ENCODE results near the gene ZDHHC5.

ZDHHC5 gene

GRCh38 chr11:57645689-57646085, 22.2 kb upstream of the ZDHHC5 start:
- no peak for DNase-seq

GRCh38 chr11:57646194-57646798, 21.6 kb upstream of the ZDHHC5 start:
- no peak for DNase-seq

- no peak for DNase-seq
Observed at GRCh38 chr11:57646799-57647303, 21.1 kb upstream of the ZDHHC5 start.

- DNase-seq, result no peak
Observed at GRCh38 chr11:57647372-57647771, 20.5 kb upstream of the ZDHHC5 start.

DNA sequence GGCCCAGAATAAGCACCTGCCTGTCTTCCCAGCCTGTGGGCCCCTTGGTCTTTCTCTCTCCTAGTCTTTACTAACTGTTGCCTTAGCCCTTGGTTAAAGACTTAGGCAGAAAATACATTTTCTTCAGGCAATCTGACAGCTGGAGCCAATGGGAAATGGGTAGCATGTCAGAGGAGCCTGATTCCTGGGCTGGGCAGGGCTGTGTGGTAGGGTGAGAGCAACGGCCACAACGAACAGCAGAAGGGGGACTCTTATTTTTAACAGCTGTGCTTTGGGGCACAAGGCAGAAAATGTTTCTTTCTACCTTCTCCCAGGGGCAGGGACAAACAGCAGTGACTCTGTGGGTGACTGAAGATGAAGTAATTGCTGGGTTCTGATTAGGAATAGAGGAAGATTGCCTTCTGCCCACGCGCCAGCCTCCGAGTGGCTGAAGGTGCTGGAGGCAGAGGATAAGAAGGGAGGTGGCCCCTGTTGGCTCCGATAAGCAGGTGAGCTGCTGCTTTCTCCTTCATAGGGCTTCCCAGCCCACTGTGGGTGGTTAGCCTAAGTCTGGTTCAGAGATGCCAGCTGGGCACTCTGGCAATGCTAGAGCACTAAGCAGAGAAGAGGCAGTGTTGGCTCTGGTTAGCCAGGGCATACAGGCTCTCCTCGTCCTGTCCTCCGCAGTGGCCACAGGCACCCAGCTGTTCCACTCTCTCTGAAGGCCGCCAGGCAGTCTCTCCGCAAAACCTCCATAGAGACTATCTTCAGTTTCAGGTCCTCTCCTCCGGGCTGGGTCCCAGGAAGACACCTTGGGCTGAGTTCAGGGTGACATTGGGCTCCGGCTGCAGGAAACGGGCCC, 19.7 kb upstream of the ZDHHC5 start:
- DNase-seq, result no peak

- no peak for DNase-seq
Observed at GRCh38 chr11:57648801-57649735, 18.8 kb upstream of the ZDHHC5 start.

- DNase-seq, result peak; percentile 84
Observed at GRCh38 chr11:57649826-57650738, 17.8 kb upstream of the ZDHHC5 start, which contains the start of gene YPEL4. Gene YPEL4 (minus strand): TSS chr11:57649912. CDS start chr11:57647107, 2,805 bp downstream.

- DNase-seq, result no peak
Observed at GRCh38 chr11:57650739-57651090, 17.2 kb upstream of the ZDHHC5 start.

DNA sequence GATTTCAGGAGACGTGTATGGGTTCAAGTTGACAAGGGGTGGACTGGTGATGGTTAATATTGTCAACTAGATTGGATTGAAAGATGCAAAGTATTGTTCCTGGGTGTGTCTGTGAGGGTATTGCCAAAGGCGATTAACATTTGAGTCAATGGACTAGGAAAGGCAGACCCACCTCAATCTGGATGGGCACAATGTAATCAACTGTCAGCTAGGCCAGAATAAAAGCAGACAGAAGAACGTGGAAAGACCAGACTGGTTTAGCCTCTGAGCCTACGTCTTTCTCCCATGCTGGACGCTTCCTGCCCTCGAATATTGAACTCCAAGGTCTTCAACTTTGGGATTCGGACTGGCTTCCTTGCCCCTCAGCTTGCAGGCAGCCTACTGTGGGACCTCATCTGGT, 16.5 kb upstream of the ZDHHC5 start:
- no peak for DNase-seq

GRCh38 chr11:57652230-57652629, 15.7 kb upstream of the ZDHHC5 start:
- DNase-seq, result peak; percentile 46

DNA sequence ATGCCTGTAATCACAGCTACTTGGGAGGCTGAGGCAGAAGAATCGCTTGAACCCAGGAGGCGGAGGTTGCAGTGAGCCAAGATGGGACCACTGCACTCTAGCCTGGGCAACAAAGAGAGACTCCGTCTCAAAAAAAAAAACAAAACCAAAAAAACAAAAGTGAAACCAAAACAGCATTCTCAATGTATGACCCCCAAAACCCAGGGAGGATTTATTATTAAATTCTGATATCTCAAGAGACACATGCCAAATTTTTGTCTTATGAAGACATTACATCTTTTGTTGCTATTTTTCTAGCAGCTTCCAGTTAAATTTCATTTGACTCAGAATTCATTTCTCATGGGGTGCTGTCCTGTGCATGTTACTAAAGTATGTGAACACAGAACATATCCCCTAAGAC, 15.3 kb upstream of the ZDHHC5 start:
- DNase-seq, result no peak

DNA sequence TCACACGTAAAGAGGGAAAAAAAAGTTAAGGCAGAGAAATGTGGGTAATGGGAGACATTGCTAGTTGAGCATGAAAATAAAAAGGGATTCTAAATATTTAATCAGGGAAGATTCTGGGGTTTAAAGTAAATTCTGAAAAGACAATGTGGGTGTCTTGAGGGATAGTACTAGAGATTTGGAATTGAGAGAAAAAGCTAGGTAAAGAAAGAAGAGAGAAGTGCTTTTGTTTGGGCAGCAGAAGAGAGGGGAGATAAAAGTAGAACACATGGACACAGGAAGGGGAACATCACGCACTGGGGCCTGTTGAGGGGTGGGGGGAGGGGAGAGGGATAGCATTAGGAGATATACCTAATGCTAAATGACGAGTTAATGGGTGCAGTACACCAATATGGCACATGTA, 14.8 kb upstream of the ZDHHC5 start:
- no peak for DNase-seq

DNA sequence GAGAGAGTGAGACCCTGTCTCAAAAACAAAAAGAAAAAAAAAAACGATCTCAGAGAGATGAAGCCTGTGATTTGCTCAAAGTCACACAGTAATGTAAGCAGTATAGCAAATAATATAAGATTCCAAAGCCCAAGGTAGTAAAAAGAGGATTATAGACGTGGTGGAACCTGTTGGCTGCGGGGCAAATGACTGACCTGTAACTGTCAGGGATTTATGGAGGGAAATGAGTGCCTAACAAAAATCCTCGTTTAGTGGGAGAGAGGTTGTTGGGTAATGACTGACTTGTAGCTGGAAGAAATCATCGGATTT, 11.1 kb upstream of the ZDHHC5 start:
- no peak for DNase-seq

- peak; percentile 98 for DNase-seq
Observed at GRCh38 chr11:57657194-57658022, 10.5 kb upstream of the ZDHHC5 start, which contains the start of gene CLP1. Gene CLP1 (plus strand): TSS chr11:57657762. CDS start chr11:57659477, 1,715 bp downstream.

- DNase-seq, result no peak
Observed at GRCh38 chr11:57658023-57658361, 9.9 kb upstream of the ZDHHC5 start.

DNA sequence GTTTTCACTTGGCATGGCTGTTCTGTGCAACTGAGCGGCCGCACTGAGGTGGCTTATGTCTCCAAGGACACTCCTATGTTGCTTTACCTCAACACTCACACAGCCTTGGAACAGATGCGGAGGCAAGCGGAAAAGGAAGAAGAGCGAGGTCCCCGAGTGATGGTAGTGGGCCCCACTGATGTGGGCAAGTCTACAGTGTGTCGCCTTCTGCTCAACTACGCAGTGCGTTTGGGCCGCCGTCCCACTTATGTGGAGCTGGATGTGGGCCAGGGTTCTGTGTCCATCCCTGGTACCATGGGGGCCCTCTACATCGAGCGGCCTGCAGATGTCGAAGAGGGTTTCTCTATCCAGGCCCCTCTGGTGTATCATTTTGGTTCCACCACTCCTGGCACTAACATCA, 8.2 kb upstream of the ZDHHC5 start:
- DNase-seq, result no peak

DNA sequence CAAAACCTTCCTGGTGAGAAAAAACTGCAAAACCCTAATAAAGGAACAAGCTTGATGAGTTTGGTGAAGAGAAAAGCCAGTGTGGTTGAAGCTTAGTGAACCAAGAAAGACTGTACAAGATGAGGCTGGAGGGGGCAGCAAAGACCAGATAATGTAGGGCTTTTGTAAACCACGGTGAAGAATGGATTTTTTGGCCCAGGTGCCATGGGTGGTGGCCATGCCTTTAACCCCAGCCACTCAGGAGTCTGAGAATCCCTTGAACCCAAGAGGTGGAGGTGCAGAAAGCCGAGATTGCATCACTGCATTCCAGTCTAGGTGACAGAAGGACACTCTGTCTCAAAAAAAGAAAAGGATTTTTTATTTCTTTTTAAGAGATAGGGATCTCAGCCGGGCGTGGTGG, 5.0 kb upstream of the ZDHHC5 start:
- no peak for DNase-seq

DNA sequence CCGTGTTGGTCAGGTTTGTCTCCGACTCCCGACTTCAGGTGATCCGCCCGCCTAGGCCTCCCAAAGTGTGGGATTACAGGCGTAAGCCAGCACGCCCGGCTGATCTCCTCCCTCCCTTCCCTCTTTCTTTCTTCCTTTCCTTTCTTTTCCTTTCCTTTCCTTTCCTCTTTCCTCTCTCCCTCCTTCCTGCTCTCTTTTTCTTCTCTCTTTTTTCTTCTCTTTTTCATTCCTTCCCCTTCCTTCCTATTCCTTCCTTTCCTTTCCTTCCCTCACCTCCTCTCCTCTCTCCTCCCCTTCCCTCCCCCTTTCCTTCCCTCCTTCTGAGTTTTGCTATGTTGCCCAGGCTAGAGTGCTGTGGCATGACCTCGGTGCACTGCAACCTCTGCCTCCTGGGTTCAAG, 3.9 kb upstream of the ZDHHC5 start:
- no peak for DNase-seq

- peak; percentile 98 for DNase-seq
Observed at GRCh38 chr11:57667117-57667735, 688 bp upstream of the ZDHHC5 start.

- DNase-seq, result no peak
Observed at GRCh38 chr11:57668434-57668782, 494 bp downstream of the ZDHHC5 start.

DNA sequence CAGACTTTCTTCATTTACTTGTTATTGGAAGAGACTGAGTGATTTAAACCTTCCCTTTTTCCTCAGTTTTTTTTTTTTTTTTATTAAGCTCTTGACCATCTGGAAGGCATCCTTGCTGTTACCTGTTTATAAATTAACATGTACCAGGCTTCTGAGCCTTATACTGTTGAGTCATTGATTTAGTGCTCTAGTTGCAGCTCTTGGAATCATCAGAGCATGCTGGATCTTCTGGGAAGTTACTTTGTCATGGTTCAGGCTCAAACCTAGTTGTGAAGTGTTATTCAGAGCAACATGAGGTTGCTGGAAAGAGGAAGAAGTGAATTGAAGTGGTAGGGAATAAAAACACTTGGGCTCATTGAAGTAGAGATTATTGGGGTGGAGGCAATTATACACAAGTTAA, 6.3 kb downstream of the ZDHHC5 start:
- DNase-seq, result no peak
